PFSK-1 (cell line): Measurements from ENCODE around the gene SLC36A3.

Experiments
- FOXP2 ChIP-seq: optimal IDR thresholded peaks from 2 replicates; pipeline ENCODE3; 2011; ENCODE audit warnings: borderline replicate concordance, control low read depth, inconsistent platforms; ENCODE audit not compliant: insufficient read depth; ENCODE audit errors: extremely low read length, extremely low read depth
- POLR2AphosphoS5 ChIP-seq: IDR thresholded peaks from 2 replicates; pipeline ENCODE4 v1.6.1; 2012; ENCODE audit warnings: low read depth, mild to moderate bottlenecking, control low read depth, low read length, moderate library complexity
- SIN3A ChIP-seq: IDR thresholded peaks from 2 replicates; pipeline ENCODE4 v1.6.1; 2012; ENCODE audit warnings: mild to moderate bottlenecking, low read length, moderate library complexity, borderline replicate concordance; ENCODE audit not compliant: insufficient read depth
- TAF1 ChIP-seq: IDR thresholded peaks from 2 replicates; pipeline ENCODE4 v1.6.1; 2012; ENCODE audit warnings: low read length, control low read depth, borderline replicate concordance; ENCODE audit not compliant: insufficient read depth
- TF ChIP-seq, protein P1 (sequence below), 2 experiments: IDR thresholded peaks; 2 replicates each; pipeline versions ENCODE4 v1.6.1 to v1.8.0; 2011 to 2012; ENCODE audit warnings: low read depth in 2 of 2, low read length in 2 of 2, control low read depth in 1 of 2, inconsistent platforms in 1 of 2, mild to moderate bottlenecking in 1 of 2, moderate library complexity in 1 of 2; ENCODE audit not compliant: insufficient read depth in 1 of 2

Gene SLC36A3

DNA sequence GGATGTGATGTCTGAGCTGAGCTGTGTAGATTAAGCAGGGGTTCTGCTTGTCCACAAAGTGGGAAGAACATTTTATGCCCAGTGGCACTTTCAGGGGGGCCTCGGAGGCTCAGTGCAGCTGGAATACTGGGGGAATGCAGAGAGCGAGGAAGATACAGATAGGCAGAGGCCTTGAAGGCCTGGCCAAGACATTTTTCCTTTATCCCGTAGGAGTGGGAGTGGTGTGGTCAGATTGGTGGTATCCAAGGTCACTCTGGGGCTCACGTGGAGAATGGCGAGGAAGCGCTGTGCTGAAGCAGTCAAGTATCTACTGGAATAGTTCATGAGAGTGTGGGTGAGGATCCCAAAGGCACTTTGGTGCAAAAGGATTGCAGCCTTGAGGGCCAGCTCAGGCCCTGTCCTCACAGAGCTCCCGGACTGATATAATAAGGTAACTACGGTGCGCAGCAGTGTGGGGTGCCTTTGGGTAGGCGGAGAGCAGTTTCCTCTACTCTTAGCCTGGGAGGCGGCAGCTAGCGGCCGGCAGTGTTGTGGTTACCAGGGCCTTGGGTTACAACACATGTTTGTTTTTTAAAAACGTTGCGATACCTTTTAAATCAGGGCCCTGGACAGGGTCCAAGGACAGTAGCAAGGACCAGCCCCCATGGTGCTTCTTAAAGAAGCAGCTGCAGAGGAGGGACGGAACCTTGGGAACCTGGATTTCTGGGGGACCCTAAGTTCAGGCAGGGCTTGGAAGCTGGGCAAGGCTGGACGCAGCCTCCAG lies 68.9 kb downstream of the SLC36A3 start:
- TF ChIP-seq FOXP2 (peak; percentile 9), POLR2AphosphoS5 (no peak)

DNA sequence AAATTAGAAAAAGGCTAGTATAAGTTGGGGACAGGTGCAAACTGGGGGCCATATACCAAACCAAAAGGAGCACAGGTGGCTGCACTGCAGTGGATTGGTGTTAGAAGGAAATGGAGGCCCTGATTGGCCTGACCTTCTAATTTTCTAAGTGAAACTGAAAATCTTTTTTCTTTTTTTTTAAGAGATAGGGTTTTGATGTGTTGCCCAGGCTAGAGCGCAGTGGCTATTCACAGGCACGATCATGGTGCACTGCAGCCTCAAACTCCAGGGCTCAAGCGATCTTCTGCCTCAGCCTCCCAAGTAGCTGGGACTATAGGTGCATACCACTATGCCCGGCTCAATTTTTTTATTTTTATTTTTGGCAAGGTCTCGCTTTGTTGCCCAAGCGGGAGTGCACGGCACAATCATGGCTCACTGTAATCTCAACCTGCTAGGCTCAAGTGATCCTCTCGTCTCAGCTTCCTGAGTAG lies 69.9 kb downstream of the SLC36A3 start:
- TF ChIP-seq TAF1 (no peak), SIN3A (no peak), POLR2AphosphoS5 (no peak), FOXP2 (no peak)
- TF ChIP-seq, protein P1, sequence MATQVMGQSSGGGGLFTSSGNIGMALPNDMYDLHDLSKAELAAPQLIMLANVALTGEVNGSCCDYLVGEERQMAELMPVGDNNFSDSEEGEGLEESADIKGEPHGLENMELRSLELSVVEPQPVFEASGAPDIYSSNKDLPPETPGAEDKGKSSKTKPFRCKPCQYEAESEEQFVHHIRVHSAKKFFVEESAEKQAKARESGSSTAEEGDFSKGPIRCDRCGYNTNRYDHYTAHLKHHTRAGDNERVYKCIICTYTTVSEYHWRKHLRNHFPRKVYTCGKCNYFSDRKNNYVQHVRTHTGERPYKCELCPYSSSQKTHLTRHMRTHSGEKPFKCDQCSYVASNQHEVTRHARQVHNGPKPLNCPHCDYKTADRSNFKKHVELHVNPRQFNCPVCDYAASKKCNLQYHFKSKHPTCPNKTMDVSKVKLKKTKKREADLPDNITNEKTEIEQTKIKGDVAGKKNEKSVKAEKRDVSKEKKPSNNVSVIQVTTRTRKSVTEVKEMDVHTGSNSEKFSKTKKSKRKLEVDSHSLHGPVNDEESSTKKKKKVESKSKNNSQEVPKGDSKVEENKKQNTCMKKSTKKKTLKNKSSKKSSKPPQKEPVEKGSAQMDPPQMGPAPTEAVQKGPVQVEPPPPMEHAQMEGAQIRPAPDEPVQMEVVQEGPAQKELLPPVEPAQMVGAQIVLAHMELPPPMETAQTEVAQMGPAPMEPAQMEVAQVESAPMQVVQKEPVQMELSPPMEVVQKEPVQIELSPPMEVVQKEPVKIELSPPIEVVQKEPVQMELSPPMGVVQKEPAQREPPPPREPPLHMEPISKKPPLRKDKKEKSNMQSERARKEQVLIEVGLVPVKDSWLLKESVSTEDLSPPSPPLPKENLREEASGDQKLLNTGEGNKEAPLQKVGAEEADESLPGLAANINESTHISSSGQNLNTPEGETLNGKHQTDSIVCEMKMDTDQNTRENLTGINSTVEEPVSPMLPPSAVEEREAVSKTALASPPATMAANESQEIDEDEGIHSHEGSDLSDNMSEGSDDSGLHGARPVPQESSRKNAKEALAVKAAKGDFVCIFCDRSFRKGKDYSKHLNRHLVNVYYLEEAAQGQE (IDR thresholded peaks at IDR 0.05; ENCODE audit: insufficient read depth in 1 of 2, low read depth in 2 of 2, low read length in 2 of 2), result no peak

DNA sequence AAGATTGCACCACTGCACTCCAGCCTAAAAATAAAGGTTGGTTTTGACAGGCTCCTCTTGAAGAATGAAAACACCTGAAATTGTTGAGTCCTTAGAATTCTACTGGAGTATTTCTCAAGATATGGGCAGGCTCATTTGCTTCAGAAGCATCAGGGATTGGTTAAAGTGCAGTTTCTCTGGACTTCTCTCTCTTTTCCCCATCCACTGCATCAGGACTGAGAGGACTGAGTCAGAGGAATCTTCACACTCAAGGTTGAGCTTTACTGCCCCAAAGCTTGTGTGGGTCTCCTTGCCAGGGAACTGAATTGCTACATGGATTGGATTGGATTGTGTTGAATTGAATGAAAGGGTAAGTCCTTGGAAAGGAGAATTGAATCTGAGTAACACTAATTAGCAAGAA lies 72.2 kb downstream of the SLC36A3 start:
- TF ChIP-seq SIN3A, result no peak
- no peak for TF ChIP-seq FOXP2
- TF ChIP-seq TAF1, result no peak
- no peak for TF ChIP-seq POLR2AphosphoS5
- TF ChIP-seq, protein P1 (IDR thresholded peaks at IDR 0.05; ENCODE audit: insufficient read depth in 1 of 2, low read depth in 2 of 2, low read length in 2 of 2), result no peak

DNA sequence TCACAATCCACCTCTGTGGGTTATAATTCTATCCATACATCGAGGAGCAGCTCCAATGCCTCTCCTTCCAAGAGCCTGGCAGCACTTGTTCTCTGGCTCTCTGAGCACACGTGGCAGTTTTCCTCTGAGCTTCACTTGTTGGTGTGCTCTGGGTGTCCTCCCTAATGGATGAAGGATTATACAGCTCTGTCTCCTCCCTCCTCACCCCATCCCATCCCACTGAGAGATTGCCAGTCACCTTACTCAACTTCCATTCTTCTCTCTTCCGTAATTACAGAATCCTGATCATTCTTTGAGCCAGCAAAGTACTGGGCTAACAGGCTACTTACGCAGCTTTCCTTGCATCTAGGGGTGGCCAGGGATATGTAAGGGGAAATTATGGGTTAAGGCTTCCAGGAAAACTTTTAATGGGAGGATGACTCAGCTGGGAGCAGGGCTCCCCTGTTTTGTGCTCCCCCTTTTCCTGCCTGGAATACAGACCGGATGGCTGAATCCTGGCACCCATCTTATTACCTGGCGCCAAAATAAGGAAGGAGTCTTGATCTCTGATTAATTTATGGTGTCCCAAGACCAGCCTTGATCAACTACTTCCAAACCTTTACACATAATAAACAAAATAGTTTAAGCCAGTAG lies 73.4 kb downstream of the SLC36A3 start:
- TF ChIP-seq FOXP2 (no peak), POLR2AphosphoS5 (no peak), SIN3A (no peak), TAF1 (no peak)
- TF ChIP-seq, protein P1 (IDR thresholded peaks at IDR 0.05; ENCODE audit: insufficient read depth in 1 of 2, low read depth in 2 of 2, low read length in 2 of 2), result no peak

DNA sequence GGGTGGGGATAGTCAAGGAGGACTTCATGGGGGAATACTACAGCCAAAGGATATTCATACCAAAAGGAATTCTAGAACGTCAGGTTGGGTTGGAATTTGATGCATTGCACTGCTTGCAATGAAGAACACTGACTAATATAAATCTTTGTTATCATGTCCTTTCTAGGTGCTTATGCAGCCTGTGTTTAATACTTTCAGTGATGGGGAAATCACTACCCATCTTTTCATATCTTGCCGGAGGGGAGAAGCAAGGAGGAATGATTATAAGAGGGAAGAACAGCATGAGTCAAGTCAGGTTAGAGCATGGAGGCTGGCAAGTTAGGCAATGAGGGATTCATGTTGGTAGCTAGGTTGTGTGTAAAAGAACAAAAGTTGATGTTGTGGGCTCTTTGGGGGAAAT lies 74.6 kb downstream of the SLC36A3 start:
- TF ChIP-seq, protein P1 (IDR thresholded peaks at IDR 0.05; ENCODE audit: insufficient read depth in 1 of 2, low read depth in 2 of 2, low read length in 2 of 2), result no peak
- no peak for TF ChIP-seq TAF1
